DMS79 (cell line): ENCODE data around the gene ZIC4.

Source experiments
- DNase-seq: peaks from one replicate; lab custom pipeline; 2025; lab: John Stamatoyannopoulos, UW

The ZIC4 gene

DNA sequence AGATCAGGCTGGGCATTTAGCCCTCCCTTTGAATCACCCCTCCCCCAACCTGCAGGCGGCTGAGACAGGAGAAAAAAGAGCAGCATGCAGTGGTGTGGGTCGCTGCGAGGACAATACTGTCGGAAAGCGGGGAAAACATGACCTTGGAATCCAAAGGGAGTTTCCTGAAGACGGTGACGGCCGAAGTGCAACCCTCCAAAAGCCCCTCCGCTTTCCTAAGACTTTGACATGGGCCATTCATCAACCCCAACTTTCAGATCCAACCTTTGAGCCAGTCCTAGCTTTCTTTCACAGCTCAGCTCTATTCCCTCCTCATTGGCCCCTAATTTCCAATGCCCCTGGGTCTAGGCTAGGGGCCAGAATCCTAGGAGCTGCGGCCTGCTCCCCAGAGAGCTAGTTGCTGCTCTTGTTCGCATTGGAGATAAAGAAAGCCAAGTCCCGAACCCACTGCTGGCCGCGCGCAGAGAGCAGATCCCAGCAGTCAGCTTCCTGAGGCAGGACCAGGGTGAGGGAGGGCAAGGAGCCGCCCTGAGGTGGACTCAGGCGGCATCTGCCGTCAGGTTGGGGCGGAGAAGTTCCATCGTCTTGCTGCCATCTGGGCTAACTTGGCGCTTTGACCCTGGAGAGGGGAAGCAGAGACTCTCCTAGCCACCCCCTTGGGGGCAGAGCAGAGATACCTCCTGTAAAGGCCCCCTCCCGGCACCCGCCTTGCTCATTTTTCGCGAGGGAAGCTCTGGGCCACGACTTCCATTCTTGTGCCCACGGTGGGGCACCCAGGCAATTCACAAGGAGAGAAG lies 914 bp downstream of the ZIC4 start:
- no peak for DNase-seq

- no peak for DNase-seq
Observed at GRCh38 chr3:147404800-147405230, 1.5 kb downstream of the ZIC4 start.

DNA sequence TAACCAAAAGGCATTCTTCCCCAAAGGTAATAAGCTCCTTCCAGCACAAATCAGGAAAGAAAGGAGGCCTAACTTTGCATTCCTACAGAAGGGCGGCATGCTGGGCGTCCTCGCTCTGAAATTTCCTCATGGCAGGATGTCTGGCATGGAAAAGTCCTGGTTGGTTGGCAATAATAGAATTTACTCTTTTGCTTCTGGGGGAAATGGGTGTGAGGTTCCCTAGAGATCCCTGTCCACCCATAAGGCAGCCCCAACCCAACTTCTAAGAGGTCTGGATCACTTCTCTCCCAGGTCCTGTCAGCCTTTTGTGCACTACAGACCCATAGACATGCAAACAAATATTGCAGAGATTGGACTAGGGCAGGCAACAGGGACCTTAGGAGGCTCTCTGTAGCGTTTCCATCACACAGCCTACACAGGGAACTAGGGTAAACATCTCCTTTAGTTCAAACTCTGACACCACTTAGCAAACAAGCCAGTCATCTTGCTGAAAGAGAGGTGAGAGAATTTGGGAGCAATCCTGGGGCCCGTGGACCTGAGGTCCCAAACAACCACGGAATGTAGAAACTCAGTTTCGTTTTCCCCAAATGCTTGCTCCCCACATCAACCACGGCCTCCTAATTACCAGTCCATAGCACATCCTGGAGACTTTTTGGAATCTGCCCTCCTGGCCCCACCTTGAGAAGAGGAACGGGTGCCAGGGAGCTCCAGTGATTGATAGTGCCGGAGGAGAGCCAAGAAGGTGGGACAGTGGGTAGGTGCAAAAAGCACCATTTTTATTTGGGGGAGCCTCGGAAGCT lies 2.1 kb downstream of the ZIC4 start:
- no peak for DNase-seq

GRCh38 chr3:147403511-147403910 lies 2.8 kb downstream of the ZIC4 start:
- no peak for DNase-seq

DNA sequence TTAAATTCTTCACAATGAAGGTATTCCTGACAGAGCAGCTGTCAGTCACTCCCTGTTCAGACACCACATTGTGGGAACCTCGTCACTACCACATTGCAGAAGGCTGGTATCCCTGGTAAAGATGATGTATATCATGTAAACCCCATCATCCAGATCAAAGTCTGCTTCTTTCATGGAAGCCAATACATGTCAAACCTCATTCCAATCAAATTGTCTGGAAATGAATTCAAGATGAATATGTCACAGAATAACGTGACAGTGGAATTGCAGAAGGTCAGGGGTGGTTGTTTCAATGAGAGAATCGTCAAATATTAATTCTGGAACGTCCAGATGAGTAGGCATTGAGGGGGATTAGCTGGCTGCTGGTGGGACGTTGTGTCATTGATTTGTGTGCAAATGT lies 4.2 kb downstream of the ZIC4 start:
- no peak for DNase-seq

GRCh38 chr3:147401421-147401820 lies 4.9 kb downstream of the ZIC4 start:
- DNase-seq, result no peak

DNA sequence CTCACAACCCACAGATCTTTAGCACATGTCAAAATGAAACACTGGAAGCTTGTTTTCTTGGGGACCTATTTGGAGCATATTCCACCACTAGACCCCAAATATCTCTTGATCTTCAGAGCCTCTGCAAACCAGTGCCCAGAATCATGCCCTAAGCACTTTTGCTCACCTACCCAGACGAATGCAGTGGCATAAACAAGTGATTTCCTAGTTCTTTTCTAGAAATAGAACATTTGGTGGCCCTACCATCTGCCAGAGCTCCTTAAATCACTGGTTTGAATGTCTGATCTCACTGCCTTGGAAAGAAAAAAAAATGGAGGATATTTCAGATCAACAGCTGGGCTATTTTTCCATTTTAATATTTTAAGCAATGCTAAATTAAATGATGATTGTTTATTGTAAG lies 5.3 kb downstream of the ZIC4 start:
- DNase-seq, result no peak

- DNase-seq, result no peak
Observed at GRCh38 chr3:147400111-147400510, 6.2 kb downstream of the ZIC4 start.

DNA sequence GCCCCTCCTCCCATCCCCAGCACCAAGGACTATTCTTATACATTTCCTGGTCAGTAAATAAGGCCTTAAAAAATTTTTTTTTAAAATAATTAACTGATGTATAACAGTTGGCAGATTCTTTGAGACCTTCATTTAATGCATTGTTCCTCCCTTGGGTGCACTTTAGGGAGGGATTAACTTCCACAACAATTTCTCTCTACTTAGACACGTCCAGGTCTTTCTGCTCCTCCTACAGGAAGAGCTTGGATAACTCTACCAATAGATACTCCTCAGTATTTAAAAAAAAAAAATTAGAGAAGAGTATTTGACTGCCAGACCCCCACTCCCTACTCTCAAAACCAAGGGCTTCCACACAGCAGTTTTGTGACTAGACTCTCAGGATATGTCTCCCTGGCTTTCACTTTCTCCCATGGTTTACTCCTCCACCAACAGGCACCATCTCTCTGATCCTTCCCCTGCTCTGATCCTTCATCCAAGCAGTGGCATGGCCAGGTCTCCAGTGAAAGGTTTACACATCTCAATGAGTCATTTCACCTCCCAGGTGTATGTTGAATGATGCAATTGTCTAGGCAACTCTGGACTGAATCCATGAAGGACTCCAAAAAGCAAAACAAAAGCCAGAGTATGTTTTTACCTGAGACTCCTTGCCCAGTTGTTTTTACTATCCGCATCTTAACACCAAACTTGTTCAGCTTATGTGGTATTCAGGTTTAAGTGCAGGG lies 7.4 kb downstream of the ZIC4 start:
- DNase-seq, result no peak

DNA sequence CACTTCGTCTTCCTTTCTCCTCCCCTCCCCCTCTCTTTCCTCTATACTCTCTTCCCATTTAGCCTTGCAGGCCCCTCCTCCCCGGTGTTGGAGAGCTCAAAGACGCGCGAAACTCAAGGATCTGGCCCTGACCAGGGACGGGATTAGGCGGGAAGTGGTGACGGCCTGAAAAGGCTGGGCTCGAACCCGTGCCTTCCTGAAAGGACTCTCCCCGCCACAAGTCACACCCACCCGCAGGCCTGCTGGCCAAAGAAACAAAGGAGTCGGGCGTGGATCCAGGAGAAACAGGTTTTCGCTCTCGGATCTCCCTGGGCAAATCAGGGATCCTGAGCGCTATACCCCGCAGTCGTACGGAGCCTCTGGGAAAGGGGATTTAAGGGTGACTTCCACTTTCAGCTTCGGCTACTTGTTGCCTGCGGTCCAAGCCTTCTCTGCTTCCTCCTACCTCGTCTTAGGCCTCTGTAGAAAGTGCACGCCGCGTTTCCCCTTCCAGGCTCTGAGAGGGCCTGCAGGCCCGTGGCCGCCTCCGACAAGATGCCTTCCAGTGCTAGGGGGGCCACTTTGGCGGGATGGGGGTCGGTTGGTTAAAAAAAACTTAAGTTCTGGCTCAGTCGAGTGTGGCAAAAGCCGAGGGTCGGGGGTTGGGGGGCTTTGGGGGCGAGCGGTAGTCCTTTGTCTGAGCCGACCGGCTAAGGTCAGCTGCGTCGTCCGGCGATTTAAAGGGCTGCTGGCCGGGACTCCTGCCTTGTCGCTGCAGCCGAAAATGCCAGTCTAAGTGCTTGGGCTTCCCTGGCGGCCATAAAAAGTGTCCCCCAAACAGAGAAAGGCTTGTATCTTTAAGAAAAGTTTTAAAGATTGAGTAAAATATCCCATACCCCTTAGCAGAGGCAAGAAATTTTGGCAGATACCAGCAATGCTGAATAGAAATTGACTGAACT lies 8.2 kb downstream of the ZIC4 start:
- no peak for DNase-seq

GRCh38 chr3:147397155-147397874 lies 9.0 kb downstream of the ZIC4 start:
- DNase-seq, result no peak

- DNase-seq, result no peak
Observed at GRCh38 chr3:147396712-147397046, 9.7 kb downstream of the ZIC4 start.

DNA sequence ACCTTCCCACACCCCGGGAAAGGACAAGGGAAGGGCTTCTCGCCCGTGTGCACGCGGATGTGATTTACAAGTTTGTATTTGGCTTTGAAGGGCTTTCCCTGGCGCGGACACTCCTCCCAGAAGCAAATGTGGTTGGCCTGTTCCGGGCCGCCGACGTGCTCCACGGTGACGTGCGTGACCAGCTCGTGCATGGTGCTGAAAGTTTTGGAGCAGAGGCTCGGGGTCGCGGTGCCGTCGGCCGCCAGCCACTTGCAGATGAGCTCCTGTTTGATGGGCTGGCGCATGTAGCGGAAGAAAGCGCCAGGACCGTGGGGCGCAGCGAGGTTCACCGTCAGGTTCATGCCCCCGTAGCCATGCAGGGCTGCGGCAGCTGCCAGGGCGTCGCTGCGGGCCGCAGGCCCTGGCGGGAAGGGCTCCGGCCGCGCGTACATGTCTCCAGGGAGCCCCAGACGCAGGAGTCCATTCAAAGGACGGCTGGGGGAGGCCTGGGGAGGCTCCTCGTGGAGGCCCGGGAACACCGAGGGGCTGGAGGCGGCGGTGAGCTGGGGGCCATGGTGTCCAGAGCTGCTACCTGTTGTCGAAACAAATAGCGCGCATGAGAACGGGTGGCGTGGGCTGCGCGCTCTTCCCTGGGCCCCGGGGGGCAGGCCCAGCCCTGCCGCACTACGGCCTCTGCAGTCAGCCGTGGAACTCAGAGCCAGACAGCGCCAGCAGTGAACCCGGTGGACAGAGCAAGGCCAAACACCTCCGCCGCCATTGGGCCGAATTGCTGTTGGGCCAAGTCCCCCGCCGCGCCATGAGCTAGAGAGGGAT lies 10.2 kb downstream of the ZIC4 start:
- no peak for DNase-seq

- DNase-seq, result no peak
Observed at GRCh38 chr3:147394884-147395225, 11.5 kb downstream of the ZIC4 start.

DNA sequence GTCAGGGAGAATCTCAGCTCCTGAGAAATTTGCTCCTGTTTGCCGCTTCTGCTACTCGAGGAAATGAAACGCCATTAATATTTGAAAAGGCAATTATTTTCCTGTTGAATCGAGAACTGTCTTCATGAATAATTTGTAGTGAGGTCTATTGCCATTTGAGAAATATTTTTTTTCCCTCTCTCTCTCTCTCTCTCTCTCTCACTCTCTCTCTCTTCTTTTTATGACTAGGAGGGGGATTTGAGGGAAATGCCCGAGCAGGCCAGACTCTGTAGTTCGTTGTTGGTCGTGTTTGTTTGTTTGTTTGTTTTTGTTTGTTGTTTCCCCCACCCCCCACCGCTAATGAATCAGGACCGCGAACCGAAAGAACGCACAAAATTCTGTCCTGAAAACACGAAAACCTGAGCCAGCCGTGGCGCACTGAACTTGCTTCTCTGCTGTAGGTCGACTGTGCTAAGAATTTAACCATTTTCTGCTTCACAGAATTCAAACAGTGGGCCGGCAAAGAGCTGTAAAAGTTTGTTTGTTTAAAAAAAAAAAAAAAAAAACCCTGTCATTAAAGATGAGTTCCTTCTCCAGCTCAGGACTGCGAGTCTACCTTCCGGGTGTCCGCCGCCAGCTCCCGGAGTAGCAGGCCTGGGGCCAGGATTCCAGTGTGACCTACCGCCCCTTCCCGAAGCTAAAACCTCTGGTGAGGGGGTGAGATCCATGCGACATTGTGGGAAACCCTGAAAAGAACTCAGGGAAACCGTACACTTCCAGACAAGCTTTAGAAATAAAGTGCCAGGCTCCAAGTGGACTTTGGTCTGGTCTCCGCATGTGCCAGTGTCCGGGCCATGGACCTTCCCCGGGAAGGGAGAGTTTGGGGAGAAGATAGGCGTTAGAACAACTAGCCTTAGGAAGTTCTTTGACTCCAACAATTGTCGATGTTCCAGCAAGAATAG lies 12.1 kb downstream of the ZIC4 start:
- DNase-seq, result no peak

GRCh38 chr3:147393261-147393942 lies 12.9 kb downstream of the ZIC4 start:
- no peak for DNase-seq

DNA sequence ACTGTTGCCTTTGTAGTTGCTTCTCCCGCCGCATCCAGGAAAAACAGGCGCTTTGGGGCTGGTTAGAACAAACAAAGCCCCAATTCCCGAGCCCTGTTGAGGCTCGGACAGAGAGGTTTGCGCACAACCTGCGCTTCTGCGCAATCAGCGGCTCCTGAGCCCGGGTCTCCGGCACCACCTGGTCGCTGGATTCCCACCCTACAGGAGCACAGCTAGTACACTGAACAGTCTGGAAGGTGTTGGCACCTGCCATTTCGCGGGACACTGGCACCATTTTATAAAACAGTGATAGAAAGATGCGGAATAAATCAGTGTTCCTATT lies 13.8 kb downstream of the ZIC4 start:
- DNase-seq, result no peak

- no peak for DNase-seq
Observed at GRCh38 chr3:147391781-147392624, 14.3 kb downstream of the ZIC4 start.
